Stimulated activated CD4-positive, alpha-beta T cell treated with anti-CD3 and anti-CD28 coated beads, Interleukin-12 subunit alpha, Interleukin-12 subunit beta, amount 100 ng/mL, for 4 hours (primary cell): ENCODE data around the gene MOCOS.

Experiments
- DNase-seq: peaks from one replicate; pipeline ENCODE4 v3.0.0-alpha.2; 2020

The MOCOS gene

DNA sequence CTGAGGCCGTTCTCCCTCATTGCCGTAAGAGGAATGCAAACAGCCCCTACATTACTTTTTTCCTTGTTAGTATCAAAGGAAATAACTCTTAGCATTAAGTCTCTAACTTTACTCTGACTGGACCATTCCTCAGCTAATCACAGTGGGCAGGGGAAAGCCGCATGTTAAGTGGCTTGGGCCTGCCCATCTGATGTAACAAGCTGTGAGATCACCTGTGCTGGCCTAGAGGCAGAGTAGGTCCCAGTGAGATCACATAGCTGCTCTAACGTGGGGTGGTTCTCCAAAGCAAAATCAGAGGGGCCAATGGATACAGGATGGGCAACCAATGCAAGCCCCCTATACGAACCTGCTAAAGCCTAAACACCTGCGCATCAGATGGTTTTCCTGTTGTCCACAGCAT is 5.9 kb upstream of the MOCOS start:
- no peak for DNase-seq

DNA sequence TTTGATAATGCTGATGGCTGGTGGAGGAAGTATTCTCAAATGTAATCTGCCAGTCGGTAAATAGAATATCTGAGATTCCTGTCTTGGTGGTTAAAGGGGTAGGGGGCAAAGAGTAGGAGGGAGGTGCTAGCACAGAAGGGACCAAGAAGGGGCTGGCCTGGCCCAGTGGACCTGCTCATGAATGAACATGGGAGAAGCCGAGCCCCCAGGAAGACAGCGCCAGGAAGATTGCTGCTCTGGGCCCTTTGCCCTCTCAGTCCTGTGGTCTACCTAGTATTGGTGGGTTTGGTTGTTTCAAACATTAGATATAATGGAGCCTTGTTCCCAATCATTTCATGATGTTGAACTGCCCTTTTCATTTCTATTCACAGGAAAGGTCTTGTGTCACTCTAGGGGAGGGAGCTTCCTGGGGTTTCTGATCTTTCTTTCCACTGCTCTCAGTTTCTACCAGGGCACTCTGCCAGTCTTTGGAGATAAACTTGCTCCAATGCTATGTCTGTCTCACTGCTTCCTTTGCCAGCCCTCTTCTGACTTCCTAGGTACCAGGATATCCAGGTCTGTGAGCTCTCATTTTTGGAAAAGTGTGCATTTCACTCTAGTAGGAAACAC is 5.3 kb upstream of the MOCOS start:
- DNase-seq = no peak

DNA sequence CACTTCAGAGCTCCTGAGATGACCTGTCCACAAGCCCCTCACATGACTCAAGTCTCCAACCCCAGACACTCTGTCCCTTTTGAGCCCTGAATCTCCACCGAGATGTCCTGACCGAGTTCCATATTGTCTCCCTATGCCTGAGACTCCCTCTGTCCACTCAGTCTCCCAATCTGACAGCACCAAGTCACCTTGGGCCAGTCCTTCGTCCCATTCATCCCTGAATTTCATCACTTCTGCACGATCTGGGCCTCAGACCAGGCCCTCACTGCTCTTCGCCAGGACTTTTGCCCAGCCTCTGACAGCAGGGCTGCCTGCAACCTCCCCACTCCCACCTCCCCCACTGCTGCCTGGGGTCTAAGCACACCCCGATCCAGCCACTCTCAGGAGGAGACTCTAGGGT is 4.3 kb upstream of the MOCOS start:
- DNase-seq = no peak

DNA sequence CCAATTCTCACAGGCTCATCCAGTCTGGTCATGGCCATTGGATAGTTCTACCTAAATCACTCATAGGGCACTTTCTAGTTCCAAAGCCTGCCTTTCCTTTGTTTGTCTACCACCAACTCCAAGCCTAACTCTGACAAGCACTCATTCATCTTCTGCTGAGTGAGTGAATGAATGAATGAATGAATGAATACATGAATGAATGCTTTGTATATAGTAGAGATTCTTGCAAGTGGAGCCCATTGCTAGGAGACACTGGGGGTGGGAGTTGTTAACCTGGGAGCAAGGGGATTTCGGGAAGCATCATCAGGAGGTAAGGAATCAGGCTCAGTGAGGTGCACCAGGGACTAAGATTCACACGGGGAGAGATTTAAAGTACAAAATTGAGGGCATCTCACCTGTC is 3.3 kb upstream of the MOCOS start:
- no peak for DNase-seq

DNA sequence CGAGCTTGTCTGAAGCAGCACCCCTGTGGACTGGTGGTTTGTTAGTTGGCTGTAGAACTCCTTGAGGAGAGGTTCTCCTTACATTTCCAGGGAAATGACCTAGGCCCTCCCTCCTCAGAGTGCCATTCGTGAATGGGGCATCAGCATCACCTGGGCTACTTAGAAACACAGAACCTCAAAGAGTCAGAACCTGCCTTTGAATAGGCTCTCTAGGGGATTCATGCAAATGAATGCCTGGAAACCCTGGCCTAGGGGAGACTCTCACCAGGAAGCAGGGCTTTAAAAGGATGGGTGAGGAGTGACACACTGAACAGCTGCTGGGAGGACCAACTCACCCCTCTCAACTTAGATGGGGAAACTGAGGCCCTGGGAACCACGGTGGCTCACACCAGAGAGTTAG is 2.1 kb upstream of the MOCOS start:
- DNase-seq = no peak

DNA sequence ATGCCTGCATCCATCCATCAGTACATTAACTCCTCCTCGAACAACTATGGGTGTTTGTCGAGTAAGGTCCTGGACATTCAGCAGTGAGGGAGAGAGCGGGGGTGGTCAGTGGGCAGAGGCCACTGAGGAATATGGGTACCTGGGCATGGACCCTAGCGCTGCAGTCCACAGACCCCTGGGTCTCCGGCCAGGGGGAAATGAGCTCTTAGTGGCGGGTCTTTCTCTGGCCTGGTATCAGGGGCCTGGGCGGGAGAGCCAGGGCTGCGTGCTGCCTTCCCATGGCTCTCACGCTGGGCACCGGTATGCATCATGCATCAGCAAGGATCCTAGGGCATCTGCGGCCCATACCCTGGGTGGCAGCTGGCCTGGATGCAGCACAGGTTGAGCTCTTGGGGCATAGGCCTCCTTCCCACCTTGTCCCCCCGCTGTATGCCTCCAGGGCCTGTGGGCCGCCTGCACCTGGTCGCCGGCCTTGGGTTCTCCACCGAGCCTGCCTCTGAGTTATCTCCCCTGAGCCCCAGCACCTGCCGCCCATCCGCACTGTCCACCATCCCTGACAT is 1.3 kb upstream of the MOCOS start:
- DNase-seq = no peak

DNA sequence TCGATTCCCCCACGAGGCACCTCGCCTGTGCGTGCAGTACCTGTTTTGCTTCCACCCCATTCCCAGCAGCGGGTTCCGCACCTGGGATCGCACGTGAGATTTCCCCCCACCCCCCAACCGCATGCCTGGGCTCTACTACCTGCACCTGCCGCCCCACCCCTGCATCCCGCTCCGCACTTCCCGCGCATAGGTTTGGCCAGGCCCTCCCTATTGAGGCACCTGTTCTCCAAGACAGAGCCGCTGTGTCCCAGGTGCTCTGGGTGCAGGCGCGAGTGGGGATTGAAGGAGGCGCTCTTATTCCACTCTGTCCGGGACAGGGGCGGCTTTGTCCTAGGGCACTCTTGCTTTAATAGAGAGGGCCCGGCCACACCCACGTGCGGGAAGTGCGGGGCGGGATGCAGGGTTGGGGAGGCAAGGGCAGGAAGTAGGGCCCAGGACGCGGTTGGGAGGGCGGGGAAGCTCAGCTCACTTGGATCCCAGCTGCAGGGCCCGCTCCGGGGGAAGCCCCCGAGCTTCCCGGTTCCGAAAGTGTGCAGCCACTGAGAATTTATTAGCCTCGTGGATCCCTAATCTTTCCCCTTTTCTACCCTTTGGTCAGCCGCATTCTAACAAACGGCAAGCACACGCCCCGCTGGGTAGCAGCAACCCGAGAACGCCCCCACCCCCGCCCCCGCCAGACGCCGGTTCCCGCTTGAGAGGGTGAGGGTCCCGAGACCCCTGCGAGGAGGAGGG is 670 bp upstream of the MOCOS start:
- no peak for DNase-seq

DNA sequence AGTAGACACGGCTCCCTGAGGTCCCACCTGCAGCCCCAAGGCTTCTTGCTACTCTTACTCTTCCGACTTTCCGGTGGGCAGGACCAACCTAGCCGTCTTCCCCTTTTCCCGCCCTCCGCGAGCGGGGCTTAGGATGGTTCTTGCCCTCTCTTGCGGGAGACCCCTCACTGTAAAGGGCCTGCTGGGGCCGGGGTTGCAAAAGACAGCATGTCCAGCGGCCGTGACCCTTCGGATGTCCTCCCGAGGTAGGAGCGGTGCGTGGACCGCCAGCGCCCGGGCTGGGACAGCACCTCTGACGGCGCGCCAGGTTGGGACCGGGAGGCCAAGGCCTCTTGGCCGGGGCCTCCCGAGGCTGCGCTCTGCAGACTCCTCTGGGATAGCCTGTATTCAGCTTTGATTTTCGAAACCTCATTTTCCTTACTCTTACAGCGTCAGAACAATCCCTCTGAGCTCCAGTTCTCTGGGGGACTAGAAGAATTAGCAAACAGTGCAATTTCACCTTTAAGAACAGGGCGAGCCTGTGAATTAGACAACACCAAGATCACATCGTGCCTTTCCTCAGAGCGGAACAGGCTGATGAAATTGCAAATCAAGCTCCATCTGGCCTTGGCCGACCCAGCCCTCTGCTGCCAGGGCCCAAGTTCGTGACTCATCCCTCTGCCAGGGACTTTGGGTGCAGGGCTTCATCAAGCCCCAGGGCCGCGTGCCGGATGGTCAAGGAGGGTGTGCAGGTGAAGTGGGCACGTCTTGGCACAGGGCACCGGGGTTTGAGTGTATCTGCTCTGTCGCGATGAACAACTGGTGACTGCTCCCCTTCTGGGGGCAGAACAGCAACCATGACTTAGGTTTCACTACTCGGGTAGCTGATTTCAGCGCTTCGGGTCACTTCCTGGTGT is 777 bp downstream of the MOCOS start:
- no peak for DNase-seq

DNA sequence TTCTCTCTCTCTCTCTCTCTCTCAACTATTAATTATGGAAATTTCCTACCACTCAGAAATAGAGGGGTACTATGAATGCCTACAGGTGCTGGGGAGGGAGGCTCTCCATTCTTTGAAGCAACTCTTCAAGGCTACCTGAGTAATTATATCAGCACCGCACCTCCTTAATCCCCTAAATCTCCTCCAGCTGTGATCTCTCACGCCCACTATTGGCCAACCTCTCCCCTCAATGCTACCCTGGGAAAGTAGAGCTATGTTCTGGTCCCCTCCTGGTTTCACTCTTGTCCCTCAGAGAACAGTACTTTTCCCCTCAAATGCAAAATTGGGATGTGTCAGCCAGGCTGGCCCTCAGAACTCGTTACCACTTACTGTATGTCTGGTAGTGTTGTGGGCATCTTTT is 1.6 kb downstream of the MOCOS start:
- no peak for DNase-seq

DNA sequence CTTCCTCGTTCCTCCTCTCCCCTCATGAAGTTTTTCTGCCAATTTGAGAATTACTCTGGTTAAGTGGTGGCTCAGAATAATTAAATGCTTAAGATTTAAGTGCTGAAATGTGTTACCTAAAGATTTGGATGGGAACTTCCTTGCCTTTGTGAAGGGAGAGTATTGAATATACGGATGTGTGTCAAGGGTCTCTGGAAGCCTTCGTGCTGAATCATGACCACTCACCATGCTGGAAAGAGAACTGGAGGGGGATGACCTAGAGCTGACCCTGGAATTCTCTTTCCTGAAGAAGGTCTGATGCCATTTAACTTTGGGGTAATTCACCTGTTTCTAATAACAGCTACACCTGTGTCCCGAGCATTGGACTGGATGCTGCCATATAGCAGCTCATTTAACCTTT is 2.2 kb downstream of the MOCOS start:
- DNase-seq = no peak

DNA sequence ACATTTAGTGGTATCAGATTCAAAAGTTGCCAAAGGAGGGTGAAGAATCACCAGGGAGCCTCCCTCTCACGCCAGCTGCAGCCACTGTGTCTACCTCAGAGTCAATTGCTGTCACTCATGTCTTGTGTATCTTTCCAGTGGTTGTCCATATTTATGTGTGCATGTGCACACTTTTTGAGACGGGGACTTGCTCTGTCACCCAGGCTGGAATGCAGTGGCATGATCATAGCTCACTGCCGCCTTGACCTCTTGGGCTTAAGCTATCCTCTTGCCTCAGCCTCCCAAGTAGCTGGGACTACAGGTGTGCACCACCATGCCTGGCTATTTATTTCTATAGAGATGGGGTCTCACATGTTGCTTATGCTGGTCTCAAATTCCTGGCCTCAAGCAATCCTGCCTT is 4.0 kb downstream of the MOCOS start:
- DNase-seq = no peak

DNA sequence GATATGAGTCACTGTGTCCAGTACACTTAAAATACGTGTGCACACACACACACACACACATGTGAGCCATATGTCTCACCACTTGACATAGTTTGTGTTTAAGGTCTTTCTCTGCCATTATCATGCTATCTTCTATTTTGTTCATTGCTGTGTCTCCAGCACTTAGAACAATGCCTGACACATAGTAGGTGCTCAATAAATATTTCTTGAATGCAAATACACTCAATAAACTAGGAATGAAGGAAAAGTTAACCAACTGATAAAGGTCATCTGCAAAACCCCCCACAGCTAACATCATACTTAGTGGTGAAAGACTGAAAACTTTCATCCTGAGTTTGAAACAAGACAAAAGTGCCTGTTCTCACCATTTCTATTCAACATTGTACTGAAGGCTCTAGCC is 4.4 kb downstream of the MOCOS start:
- no peak for DNase-seq

DNA sequence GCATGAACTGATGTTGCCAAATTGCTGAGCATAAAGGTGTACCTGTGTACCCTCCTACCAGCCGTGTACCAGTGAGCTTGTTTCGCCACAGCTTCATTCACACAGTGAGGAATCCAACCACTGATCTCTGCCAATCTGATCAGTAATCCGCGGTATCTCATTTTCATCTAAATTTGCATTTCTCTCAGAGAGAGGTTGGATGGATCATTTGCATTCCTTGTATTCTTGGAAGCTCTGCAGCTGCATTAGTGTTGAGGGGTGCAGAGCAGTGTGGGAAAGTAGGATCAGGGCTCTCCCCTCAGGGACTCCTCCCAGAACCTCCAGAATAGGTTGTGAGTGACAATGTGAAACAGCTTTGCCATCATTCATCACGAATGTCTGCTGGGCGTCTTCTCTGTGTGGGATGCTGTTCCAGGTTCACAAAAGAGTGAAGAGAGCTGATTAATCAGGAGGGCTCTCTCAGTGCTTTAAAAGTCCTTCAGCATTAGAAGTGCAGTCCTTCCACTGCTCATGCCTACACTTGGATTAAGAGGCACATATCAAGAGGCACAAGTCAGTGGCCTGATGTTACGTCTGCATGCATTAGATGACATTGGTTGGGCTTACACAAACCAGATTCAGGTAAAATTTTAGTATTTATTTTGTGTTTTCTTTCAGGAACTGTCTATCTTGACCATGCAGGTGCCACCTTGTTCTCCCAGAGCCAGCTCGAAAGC is 7.5 kb downstream of the MOCOS start:
- no peak for DNase-seq

DNA sequence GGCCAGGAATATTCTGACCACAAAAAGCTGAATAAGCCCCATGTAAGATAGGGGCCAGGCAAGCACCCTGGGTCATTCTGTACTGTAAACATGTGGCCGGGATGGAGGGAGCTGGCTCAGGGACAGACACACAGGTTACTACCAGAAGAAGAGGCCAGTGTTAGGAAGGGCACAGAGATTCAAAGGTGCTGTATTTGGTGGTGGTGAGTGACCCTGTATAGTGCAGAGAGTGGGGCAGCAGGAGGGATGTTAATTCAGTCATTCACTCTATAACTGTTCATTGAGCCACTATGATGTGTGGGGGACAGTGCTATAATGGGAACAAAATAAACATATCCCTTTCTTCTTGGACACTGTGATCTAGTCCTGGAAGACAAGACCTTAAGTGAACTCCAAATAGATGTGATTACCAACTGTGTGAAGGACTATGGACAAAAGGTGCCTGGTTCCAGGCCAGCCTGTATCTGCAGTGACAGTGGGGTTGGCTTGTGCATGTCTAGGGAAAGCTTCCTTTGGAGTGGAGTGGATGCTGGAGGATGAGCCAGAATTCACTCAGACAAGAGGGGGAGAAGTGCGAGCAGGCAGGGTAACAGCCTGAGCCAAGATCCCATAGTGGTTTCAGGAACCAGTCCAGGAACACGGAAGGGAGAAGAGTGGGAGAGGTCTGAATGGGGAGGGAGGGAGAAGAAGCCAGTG is 8.3 kb downstream of the MOCOS start:
- no peak for DNase-seq

DNA sequence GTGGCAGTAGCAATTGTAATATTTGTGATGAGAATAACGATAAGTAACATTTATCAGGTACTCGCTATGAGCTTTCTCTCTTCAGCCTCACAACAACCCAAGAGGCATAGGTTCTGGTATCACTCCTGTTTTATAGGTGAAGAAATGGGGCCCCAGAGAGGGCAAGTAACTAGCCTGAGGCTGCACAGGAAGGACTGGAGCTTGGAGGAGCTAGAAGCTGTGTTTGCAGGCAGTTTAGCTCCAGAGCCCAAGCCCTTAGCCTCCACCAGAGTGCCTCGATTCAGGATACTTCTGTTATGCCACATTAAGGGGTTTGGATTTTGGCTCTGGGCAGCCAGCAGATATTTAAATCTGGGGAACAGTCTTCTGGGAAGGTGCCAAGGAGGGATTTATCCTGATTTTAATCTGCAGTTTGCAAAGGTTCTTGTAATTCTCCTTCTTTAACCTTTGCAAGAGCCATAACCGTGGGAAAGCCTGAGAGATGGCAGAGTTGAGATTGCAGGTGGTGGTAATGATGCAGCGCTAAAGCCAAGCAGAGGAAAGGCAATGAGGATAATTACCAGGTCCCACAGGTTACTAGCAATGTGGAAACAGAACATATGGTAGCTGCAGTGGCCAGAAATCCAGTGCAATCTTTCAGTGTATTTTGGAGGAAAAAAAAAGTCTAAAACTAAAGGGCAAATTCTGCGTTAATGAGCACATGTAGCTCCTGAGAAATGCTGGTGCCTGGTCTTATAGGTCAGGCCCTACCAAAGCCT is 9.1 kb downstream of the MOCOS start:
- DNase-seq = no peak

DNA sequence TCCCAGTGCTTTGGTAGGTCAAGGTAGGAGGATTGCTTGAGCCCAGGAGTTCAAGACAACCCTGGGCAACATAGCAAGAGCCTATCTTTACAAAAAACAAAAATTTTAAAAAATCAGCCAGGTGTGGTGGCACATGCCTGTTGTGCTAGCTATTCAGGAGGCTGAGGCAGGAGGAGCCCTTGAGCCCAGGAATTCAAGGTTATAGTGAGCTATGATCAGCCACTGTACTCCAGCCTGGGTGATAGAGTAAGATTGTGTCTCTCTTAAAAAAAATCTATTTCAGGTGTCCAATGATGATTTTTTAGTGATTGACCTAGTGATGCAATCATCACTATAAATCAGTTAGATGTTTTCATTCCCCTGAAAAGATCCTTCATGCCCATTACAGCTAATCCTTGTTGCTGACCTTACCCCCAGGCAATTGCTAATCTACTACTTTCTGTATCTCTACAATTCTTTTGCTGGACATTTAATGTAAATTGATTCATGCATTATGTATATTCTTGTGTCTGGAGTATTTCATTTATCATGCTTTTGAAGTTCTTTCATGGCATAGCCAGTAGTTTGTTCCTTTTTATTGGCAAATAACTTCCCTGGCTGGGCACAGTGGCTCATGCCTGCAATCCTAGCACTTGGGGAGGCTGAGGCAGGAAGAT is 10.3 kb downstream of the MOCOS start:
- no peak for DNase-seq

DNA sequence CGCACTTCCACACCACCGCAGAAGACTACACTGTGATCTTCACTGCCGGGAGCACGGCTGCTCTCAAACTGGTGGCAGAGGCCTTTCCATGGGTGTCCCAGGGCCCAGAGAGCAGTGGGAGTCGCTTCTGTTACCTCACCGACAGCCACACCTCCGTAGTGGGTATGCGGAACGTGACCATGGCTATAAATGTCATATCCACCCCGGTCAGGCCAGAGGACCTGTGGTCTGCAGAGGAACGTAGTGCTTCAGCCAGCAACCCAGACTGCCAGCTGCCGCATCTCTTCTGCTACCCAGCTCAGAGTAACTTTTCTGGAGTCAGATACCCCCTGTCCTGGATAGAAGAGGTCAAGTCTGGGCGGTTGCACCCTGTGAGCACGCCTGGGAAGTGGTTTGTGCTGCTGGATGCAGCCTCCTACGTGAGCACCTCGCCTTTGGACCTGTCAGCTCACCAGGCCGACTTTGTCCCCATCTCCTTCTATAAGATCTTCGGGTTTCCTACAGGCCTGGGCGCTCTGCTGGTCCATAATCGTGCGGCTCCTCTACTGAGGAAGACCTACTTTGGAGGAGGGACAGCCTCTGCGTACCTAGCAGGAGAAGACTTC is 12.5 kb downstream of the MOCOS start:
- DNase-seq = no peak

DNA sequence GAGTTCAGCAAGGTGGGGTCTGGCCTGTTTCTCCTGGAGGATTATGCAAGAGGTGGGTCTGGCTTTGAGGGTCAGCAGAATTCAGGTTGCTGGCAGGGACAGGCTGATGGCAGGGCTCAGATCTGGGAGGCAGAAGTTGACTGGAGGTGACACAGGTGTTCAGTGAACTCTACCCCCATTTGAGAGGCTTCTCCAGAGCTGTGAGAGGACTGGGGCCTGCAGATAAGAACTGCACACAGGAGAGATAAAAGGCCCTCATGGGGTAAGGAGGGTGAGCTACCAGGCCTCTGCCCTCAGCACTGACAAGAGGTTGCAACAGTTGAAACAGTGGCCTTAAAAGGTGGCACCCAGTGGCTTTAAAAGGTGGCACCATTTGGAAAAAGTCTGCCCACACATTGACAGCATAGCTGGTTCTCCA is 13.1 kb downstream of the MOCOS start:
- DNase-seq = no peak

DNA sequence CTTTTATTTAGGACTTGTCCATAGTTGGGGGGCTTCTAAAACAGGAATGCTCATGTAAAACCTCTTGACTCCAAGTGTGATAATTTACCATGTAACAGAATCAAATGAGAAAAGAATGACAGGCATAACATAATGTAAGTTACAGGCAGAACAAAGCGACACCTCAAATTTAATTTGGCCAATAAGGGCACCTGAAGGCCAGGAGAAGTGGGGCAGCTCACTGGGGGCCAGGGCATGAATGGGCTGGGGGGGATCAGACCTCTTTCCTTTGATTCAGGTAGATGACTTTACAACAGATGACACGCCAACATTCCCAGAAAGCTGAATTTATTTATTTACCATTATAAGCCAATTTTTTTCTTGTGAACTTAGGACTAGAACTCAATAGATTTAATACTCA is 14.5 kb downstream of the MOCOS start:
- DNase-seq = no peak

DNA sequence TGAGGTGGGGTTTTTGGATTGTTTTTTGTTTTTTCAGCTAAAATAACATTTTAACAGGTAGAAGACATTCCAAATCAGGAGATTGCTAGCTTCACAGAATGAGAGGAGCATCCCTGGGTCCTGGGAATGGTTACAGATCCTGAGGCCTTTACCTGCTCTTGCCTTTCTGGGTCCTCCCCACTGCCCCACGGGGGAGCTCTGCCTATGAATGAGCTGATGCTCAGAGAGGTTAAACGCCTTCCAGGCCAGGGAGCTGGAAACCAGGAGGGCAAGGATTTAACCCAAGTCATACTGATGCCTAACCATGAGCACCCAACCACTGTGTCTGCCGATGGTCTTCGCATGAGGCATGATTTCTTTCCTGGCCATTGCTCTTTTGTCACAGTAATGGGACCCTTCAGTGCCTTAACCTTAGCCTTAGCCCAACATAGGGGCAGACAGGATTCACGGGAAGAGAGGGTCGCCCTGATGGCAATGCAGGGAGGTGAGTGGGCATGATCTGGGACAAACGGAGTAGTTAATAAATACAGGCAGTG is 16.1 kb downstream of the MOCOS start:
- DNase-seq = no peak
